ENCODE measurements around the gene POLDIP2. TPM values are rescaled to one million over a fixed set of nuclear protein-coding genes. Genes with fewer than 3 reads are reported as not detected.

POLDIP2 gene
- total and polyA plus RNA-seq, 2 donors from 2014 or later = 84.9 to 174 TPM

- no peaks in the 10 kb centered on the region for H3K9me3 ChIP-seq (ENCODE audit: control insufficient read depth in 2 of 3, insufficient read depth in 1 of 3, low read length in 3 of 3)
- H3K4me3 ChIP-seq (ENCODE audit: low read length in 3 of 3) = no peak overlapping the region
- H3K27ac ChIP-seq (ENCODE audit: low read depth in 2 of 2, low read length in 2 of 2) = no peak overlapping the region
- no peaks in the 10 kb centered on the region for H3K27me3 ChIP-seq (ENCODE audit: control insufficient read depth, insufficient read depth, low read length)
- H3K4me1 ChIP-seq (ENCODE audit: control insufficient read depth in 2 of 3, insufficient read depth in 2 of 3, low read depth in 1 of 3, low read length in 3 of 3) = peaks cover 0 to 17% (median 3%) of the 10 kb centered on the region in 3 donors
- no peak for FAIRE-seq
- no peak overlapping the region for H3K9ac ChIP-seq (ENCODE audit: low read length in 3 of 3)
- TF ChIP-seq CTCF (IDR thresholded peaks at IDR 0.05; ENCODE audit: borderline replicate concordance, extremely low read depth, insufficient read depth) = no peak
- peaks cover 0 to 3% (median 0%) of the 10 kb centered on the region in 3 donors for H3K36me3 ChIP-seq (ENCODE audit: control insufficient read depth in 2 of 3, insufficient read depth in 3 of 3, low read length in 3 of 3)
- intact Hi-C loops (cut with DNase I) = no loop called here
- DNase-seq = no peak
These were observed 11.8 kb upstream of the POLDIP2 start for GRCh38 chr17:28368915-28369683.

GRCh38 chr17:28368306-28368831 is 11.0 kb upstream of the POLDIP2 start:
- intact Hi-C loops (cut with DNase I) = no loop called here
- H3K9ac ChIP-seq (ENCODE audit: low read length in 3 of 3) = no peak overlapping the region
- H3K9me3 ChIP-seq (ENCODE audit: control insufficient read depth in 2 of 3, insufficient read depth in 1 of 3, low read length in 3 of 3) = no peaks in the 10 kb centered on the region
- H3K27me3 ChIP-seq (ENCODE audit: control insufficient read depth, insufficient read depth, low read length) = no peaks in the 10 kb centered on the region
- peaks cover 0 to 17% (median 3%) of the 10 kb centered on the region in 3 donors for H3K4me1 ChIP-seq (ENCODE audit: control insufficient read depth in 2 of 3, insufficient read depth in 2 of 3, low read depth in 1 of 3, low read length in 3 of 3)
- H3K27ac ChIP-seq (ENCODE audit: low read depth in 2 of 2, low read length in 2 of 2) = no peak overlapping the region
- TF ChIP-seq CTCF (IDR thresholded peaks at IDR 0.05; ENCODE audit: borderline replicate concordance, extremely low read depth, insufficient read depth) = no peak
- peaks cover 0 to 4% (median under 1%) of the 10 kb centered on the region in 3 donors for H3K36me3 ChIP-seq (ENCODE audit: control insufficient read depth in 2 of 3, insufficient read depth in 3 of 3, low read length in 3 of 3)
- DNase-seq (no peak), FAIRE-seq (no peak)
- no peak overlapping the region for H3K4me3 ChIP-seq (ENCODE audit: low read length in 3 of 3)

- FAIRE-seq = no peak
These were observed 10.4 kb upstream of the POLDIP2 start for GRCh38 chr17:28367641-28368305.

More at GRCh38 chr17:28367641-28368305, 10.4 kb upstream of the POLDIP2 start:
- H3K4me3 ChIP-seq (ENCODE audit: low read length in 3 of 3) = no peak overlapping the region
- no peak for TF ChIP-seq CTCF (IDR thresholded peaks at IDR 0.05; ENCODE audit: borderline replicate concordance, extremely low read depth, insufficient read depth)
- no peaks in the 10 kb centered on the region for H3K27me3 ChIP-seq (ENCODE audit: control insufficient read depth, insufficient read depth, low read length)
- peaks cover 0 to 16% (median 3%) of the 10 kb centered on the region in 3 donors for H3K4me1 ChIP-seq (ENCODE audit: control insufficient read depth in 2 of 3, insufficient read depth in 2 of 3, low read depth in 1 of 3, low read length in 3 of 3)
- H3K9me3 ChIP-seq (ENCODE audit: control insufficient read depth in 2 of 3, insufficient read depth in 1 of 3, low read length in 3 of 3) = no peaks in the 10 kb centered on the region
- H3K27ac ChIP-seq (ENCODE audit: low read depth in 2 of 2, low read length in 2 of 2) = no peak overlapping the region
- intact Hi-C loops (cut with DNase I) = no loop called here
- peak in 1 of 5 donors; percentile 11 for DNase-seq
- peaks cover 0 to 9% (median 6%) of the 10 kb centered on the region in 3 donors for H3K36me3 ChIP-seq (ENCODE audit: control insufficient read depth in 2 of 3, insufficient read depth in 3 of 3, low read length in 3 of 3)
- H3K9ac ChIP-seq (ENCODE audit: low read length in 3 of 3) = no peak overlapping the region

All from kidney (tissue), 14 donors.